SK-N-SH treated with all-trans-retinoic acid at 6 μM for 48 hours (cell line): Measurements from ENCODE around the gene CEACAM18.

Source experiments
- ATAC-seq: fragments of 200-7000 bp; cut with Tn5 transposase; 3 replicates; pipeline ENCODE4 v1.9.1; 2020; ENCODE audit warnings: mild to moderate bottlenecking, moderate library complexity
- ARNTL ChIP-seq: fragments of 450-650 bp; formaldehyde crosslinking; IDR thresholded peaks from 2 replicates; pipeline ENCODE4 v1.5.0; 2020; ENCODE audit warnings: low read depth, mild to moderate bottlenecking, moderate library complexity, borderline replicate concordance
- BACH2 ChIP-seq: fragments of 250-450 bp; sonication (Bioruptor Pico); IDR thresholded peaks from 2 replicates; pipeline ENCODE4 v1.9.0; 2021; ENCODE audit warnings: mild to moderate bottlenecking, borderline replicate concordance
- CSDC2 ChIP-seq: fragments of 250-450 bp; sonication (Bioruptor Pico); IDR thresholded peaks from 2 replicates; pipeline ENCODE4 v1.5.0; 2020; ENCODE audit warnings: mild to moderate bottlenecking, moderate library complexity
- CSRNP3 ChIP-seq: fragments of 250-450 bp; sonication (Bioruptor Pico); IDR thresholded peaks from 2 replicates; pipeline ENCODE4 v1.5.1; 2021; ENCODE audit warnings: mild to moderate bottlenecking, moderate library complexity
- ESRRG ChIP-seq: fragments of 250-450 bp; sonication (Bioruptor Pico); IDR thresholded peaks from 2 replicates; pipeline ENCODE4 v1.6.1; 2021; ENCODE audit warnings: mild to moderate bottlenecking
- GLIS3 ChIP-seq: fragments of 250-450 bp; sonication (Bioruptor Pico); IDR thresholded peaks from 2 replicates; pipeline ENCODE4 v1.5.0; 2020; ENCODE audit warnings: mild to moderate bottlenecking, moderate library complexity
- ISL1 ChIP-seq: fragments of 250-450 bp; sonication (Bioruptor Pico); IDR thresholded peaks from 2 replicates; pipeline ENCODE4 v2.1.2; 2022; ENCODE audit warnings: mild to moderate bottlenecking, moderate library complexity
- OSR1 ChIP-seq: fragments of 250-450 bp; sonication (Bioruptor Pico); IDR thresholded peaks from 2 replicates; pipeline ENCODE4 v1.8.0; 2022; ENCODE audit warnings: moderate library complexity, mild to moderate bottlenecking, inconsistent platforms
- PPARA ChIP-seq: fragments of 250-450 bp; sonication (Bioruptor Pico); IDR thresholded peaks from 2 replicates; pipeline ENCODE4 v1.5.0; 2020; ENCODE audit warnings: mild to moderate bottlenecking, borderline replicate concordance
- RARB ChIP-seq: fragments of 250-450 bp; sonication (Bioruptor Pico); IDR thresholded peaks from 2 replicates; pipeline ENCODE4 v1.8.0; 2021; ENCODE audit warnings: mild to moderate bottlenecking, moderate library complexity
- SNAI2 ChIP-seq: fragments of 250-450 bp; sonication (Bioruptor Pico); IDR thresholded peaks from 2 replicates; pipeline ENCODE4 v1.5.0; 2020; ENCODE audit warnings: mild to moderate bottlenecking, moderate library complexity
- TOX ChIP-seq: fragments of 250-450 bp; sonication (Bioruptor Pico); IDR thresholded peaks from 2 replicates; pipeline ENCODE4 v1.8.0; 2021; ENCODE audit warnings: mild to moderate bottlenecking, moderate library complexity, borderline replicate concordance
- TSHZ2 ChIP-seq: fragments of 250-450 bp; sonication (Bioruptor Pico); IDR thresholded peaks from 2 replicates; pipeline ENCODE4 v1.5.0; 2020; ENCODE audit warnings: mild to moderate bottlenecking, moderate library complexity
- ZC3H10 ChIP-seq: fragments of 250-450 bp; sonication (Bioruptor Pico); IDR thresholded peaks from 2 replicates; pipeline ENCODE4 v1.5.1; 2021; ENCODE audit warnings: mild to moderate bottlenecking, moderate library complexity
- ZFP3 ChIP-seq: fragments of 250-450 bp; sonication (Bioruptor Pico); IDR thresholded peaks from 2 replicates; pipeline ENCODE4 v1.5.0; 2020; ENCODE audit warnings: mild to moderate bottlenecking, moderate library complexity
- ZFP30 ChIP-seq: fragments of 450-650 bp; formaldehyde crosslinking; IDR thresholded peaks from 2 replicates; pipeline ENCODE4 v1.5.0; 2022; ENCODE audit warnings: mild to moderate bottlenecking, moderate library complexity
- ZNF565 ChIP-seq: fragments of 450-650 bp; formaldehyde crosslinking; conservative IDR thresholded peaks from 2 replicates; pipeline ENCODE4 v1.5.0; 2020; ENCODE audit warnings: low read depth, mild to moderate bottlenecking, moderate library complexity
- ZNF70 ChIP-seq: fragments of 450-650 bp; formaldehyde crosslinking; IDR thresholded peaks from 2 replicates; pipeline ENCODE4 v1.5.0; 2020; ENCODE audit warnings: mild to moderate bottlenecking, moderate library complexity
- ZNF8 ChIP-seq: fragments of 450-650 bp; formaldehyde crosslinking; IDR thresholded peaks from 2 replicates; pipeline ENCODE4 v1.5.0; 2020; ENCODE audit warnings: mild to moderate bottlenecking, moderate library complexity
- TF ChIP-seq, protein P1 (sequence below): fragments of 250-450 bp; sonication (Bioruptor Pico); IDR thresholded peaks from 2 replicates; pipeline ENCODE4 v1.8.0; 2020; ENCODE audit warnings: mild to moderate bottlenecking, moderate library complexity, borderline replicate concordance

Gene CEACAM18

DNA sequence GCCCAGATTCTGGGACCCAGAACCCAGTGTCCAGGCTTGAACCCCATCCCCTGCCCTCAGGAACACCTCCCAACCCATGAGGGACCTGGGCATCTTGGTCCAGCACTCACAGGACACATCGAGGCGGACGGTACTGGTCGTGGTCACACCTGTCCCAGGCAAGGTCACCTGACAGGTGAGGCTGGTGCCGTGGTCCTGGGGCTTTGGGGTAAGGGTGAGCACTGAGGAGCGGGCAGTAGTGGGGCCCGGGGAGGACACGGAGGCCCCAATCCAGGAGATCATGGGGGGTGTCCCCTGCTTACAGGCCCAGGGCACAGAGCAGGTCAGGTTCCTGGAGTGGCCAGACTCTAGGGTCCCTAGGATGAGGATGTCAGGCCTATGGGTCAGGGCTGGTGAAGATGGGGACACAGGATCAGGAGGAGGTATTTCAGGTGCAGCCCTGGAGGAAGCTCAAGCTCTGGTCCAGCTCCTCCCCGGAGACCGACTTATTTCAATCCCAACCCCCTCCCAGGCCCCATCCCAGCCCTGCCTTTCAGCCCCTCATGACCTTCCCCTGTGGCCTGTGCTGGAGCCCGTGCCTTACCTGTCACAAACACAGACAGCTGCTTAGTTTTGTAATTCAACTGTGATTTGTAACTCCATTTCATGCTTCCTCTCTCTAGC, 20.9 kb upstream of the CEACAM18 start:
- no peak for ATAC-seq
- TF ChIP-seq SNAI2 (CRISPR knock-in tag): no peak
- TF ChIP-seq ESRRG (CRISPR knock-in tag): no peak
- no peak for TF ChIP-seq ZNF565 (CRISPR knock-in tag)
- no peak for TF ChIP-seq RARB
- TF ChIP-seq ISL1 (CRISPR knock-in tag): no peak
- no peak for TF ChIP-seq ZC3H10 (CRISPR knock-in tag)
- TF ChIP-seq OSR1 (CRISPR knock-in tag): no peak
- TF ChIP-seq ZNF8 (CRISPR knock-in tag): no peak
- TF ChIP-seq ZFP3 (CRISPR knock-in tag): no peak
- no peak for TF ChIP-seq ZFP30 (CRISPR knock-in tag)
- TF ChIP-seq GLIS3 (CRISPR knock-in tag): no peak
- TF ChIP-seq, all 23 proteins: peak for 0

GRCh38 chr19:51458051-51458645, 20.2 kb upstream of the CEACAM18 start, which contains the start of gene SIGLEC8:
Gene SIGLEC8, minus strand, starts transcription at chr19:51458454. Its CDS starts 67 bp downstream, at chr19:51458387.
- TF ChIP-seq PPARA (CRISPR knock-in tag): no peak
- no peak for TF ChIP-seq ZFP3 (CRISPR knock-in tag)
- TF ChIP-seq, protein P1, sequence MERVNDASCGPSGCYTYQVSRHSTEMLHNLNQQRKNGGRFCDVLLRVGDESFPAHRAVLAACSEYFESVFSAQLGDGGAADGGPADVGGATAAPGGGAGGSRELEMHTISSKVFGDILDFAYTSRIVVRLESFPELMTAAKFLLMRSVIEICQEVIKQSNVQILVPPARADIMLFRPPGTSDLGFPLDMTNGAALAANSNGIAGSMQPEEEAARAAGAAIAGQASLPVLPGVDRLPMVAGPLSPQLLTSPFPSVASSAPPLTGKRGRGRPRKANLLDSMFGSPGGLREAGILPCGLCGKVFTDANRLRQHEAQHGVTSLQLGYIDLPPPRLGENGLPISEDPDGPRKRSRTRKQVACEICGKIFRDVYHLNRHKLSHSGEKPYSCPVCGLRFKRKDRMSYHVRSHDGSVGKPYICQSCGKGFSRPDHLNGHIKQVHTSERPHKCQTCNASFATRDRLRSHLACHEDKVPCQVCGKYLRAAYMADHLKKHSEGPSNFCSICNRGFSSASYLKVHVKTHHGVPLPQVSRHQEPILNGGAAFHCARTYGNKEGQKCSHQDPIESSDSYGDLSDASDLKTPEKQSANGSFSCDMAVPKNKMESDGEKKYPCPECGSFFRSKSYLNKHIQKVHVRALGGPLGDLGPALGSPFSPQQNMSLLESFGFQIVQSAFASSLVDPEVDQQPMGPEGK (CRISPR knock-in tag): no peak
- TF ChIP-seq ZNF8 (CRISPR knock-in tag): no peak
- no peak for TF ChIP-seq RARB
- TF ChIP-seq ARNTL (CRISPR knock-in tag): no peak
- no peak for TF ChIP-seq TSHZ2 (CRISPR knock-in tag)
- TF ChIP-seq TOX (CRISPR knock-in tag): no peak
- TF ChIP-seq ZNF565 (CRISPR knock-in tag): no peak
- no peak for TF ChIP-seq CSRNP3 (CRISPR knock-in tag)
- TF ChIP-seq ZNF70 (CRISPR knock-in tag): no peak
- TF ChIP-seq BACH2 (CRISPR knock-in tag): no peak
- TF ChIP-seq CSDC2: no peak

DNA sequence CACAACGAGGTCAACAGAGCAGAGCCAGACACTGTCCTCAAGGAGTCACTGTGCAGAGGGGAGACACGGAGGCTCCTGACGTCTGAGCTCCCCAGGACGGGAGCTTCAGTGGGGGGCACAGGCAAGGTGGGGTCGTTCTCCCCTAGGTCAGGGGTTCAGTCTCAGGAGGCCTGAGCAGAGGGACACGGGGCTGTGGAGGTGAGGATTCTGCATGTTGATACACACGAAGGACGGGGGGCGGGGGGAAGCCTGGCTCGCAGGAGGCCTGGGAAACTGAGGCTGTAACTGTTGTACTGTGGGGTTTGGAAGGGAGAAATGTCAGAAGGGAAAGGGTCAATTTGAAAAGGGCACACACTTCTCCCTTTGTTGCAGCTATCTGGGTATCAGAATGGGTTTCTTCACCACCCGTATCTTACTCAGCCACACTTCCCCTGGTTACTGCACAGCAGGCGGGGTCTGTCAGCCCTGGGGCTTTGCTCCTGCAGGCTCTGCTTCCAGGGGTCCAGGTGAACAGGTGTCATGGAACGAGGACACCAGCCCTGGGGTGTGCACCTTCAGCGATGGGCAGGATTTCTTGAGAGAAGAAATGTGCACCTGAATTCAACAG, 19.3 kb upstream of the CEACAM18 start:
- TF ChIP-seq ZFP3 (CRISPR knock-in tag): no peak
- no peak for TF ChIP-seq ARNTL (CRISPR knock-in tag)
- TF ChIP-seq, protein P1 (CRISPR knock-in tag): no peak
- ATAC-seq: no peak

More at GRCh38 chr19:51458051-51458645, 20.2 kb upstream of the CEACAM18 start, which contains the start of gene SIGLEC8:
- no peak for ATAC-seq
